ENCODE results near the gene HABP4. TPM values are rescaled to one million over a fixed set of nuclear protein-coding genes. Genes with fewer than 3 reads are reported as not detected.
A peak's percentile ranks its signal among the peaks of the same experiment; 100 is the strongest.

Gene HABP4
- total RNA-seq, 1 donor from 2014 or later = 41.2 TPM

GRCh38 chr9:96448546-96449170, 1.3 kb upstream of the HABP4 start:
- DNase-seq (ENCODE audit: low read depth) = no peak
- TF ChIP-seq CTCF (conservative IDR thresholded peaks at IDR 0.05; ENCODE audit: low read depth, low read length) = no peak
- no peak overlapping the region for H3K4me3 ChIP-seq (ENCODE audit: low read depth, low read length)

GRCh38 chr9:96449523-96449844, 485 bp upstream of the HABP4 start:
- TF ChIP-seq CTCF (conservative IDR thresholded peaks at IDR 0.05; ENCODE audit: low read depth, low read length) = no peak
- H3K4me3 ChIP-seq (ENCODE audit: low read depth, low read length) = peak overlapping the region; percentile 64
- no peak for DNase-seq (ENCODE audit: low read depth)

- DNase-seq (ENCODE audit: low read depth) = no peak
- TF ChIP-seq CTCF (conservative IDR thresholded peaks at IDR 0.05; ENCODE audit: low read depth, low read length) = no peak
These were observed 902 bp downstream of the HABP4 start for GRCh38 chr9:96450613-96451528.

GRCh38 chr9:96453625-96454024, 3.7 kb downstream of the HABP4 start:
- no peak for DNase-seq (ENCODE audit: low read depth)
- peak; percentile 64 for TF ChIP-seq CTCF (conservative IDR thresholded peaks at IDR 0.05; ENCODE audit: low read depth, low read length)
- no peak overlapping the region for H3K4me3 ChIP-seq (ENCODE audit: low read depth, low read length)

More at GRCh38 chr9:96450613-96451528, 902 bp downstream of the HABP4 start:
- H3K4me3 ChIP-seq (ENCODE audit: low read depth, low read length) = peak overlapping the region; percentile 73

- no peak overlapping the region for H3K4me3 ChIP-seq (ENCODE audit: low read depth, low read length)
- TF ChIP-seq CTCF (conservative IDR thresholded peaks at IDR 0.05; ENCODE audit: low read depth, low read length) = no peak
- DNase-seq (ENCODE audit: low read depth) = no peak
These were observed 7.3 kb downstream of the HABP4 start for GRCh38 chr9:96457266-96457665.

GRCh38 chr9:96458226-96458625, 8.3 kb downstream of the HABP4 start:
- no peak overlapping the region for H3K4me3 ChIP-seq (ENCODE audit: low read depth, low read length)
- TF ChIP-seq CTCF (conservative IDR thresholded peaks at IDR 0.05; ENCODE audit: low read depth, low read length) = no peak
- DNase-seq (ENCODE audit: low read depth) = no peak
